Activated CD8-positive, alpha-beta T cell treated with anti-CD3 and anti-CD28 coated beads, Interleukin-2, amount 10 ng/mL, durations not matched to agents 7 days and 5 days (primary cell): ENCODE results near the gene CYP4F2. TPM values are rescaled to one million over a fixed set of nuclear protein-coding genes. Genes with fewer than 3 reads are reported as not detected.
"Not testable (repeated sequence)": the region's sequence is repeated elsewhere in the genome, so short reads cannot be mapped to it uniquely, and the experiment has no call there.

Experiments
- ATAC-seq: fragments of 150-1000 bp; cut with Tn5 transposase; one replicate; pipeline ENCODE4 v1.10.0; 2021; ENCODE audit warnings: moderate library complexity
- CTCF ChIA-PET: fragments of 350-600 bp; sonication (Branson Sonifier 250); formaldehyde crosslinking; loops from one replicate; lab custom pipeline; 2021; ENCODE audit warnings: antibody characterized with exemption; lab: Charles Lee
- POLR2A ChIA-PET: fragments of 350-600 bp; sonication (Branson Sonifier 250); formaldehyde crosslinking; loops from one replicate; lab custom pipeline; 2021; ENCODE audit warnings: antibody characterized with exemption; lab: Charles Lee
- DNase-seq: peaks from one replicate; pipeline ENCODE4 v3.0.0-alpha.2; 2020
- H3K27ac Mint-ChIP-seq: one replicate; pipeline ENCODE4 v1.8.0; 2021; ENCODE audit warnings: mild to moderate bottlenecking, mixed read lengths
- H3K27me3 Mint-ChIP-seq: one replicate; pipeline ENCODE4 v1.8.0; 2021; ENCODE audit warnings: low read depth, mixed read lengths
- H3K36me3 Mint-ChIP-seq: one replicate; pipeline ENCODE4 v1.8.0; 2021; ENCODE audit warnings: low read depth, mixed read lengths
- H3K4me1 Mint-ChIP-seq: one replicate; pipeline ENCODE4 v1.8.0; 2021; ENCODE audit warnings: low read depth, mixed read lengths
- H3K4me3 Mint-ChIP-seq: one replicate; pipeline ENCODE4 v1.8.0; 2021; ENCODE audit warnings: mild to moderate bottlenecking, mixed read lengths
- H3K9me3 Mint-ChIP-seq: one replicate; pipeline ENCODE4 v1.8.0; 2022; ENCODE audit warnings: mixed read lengths; ENCODE audit not compliant: insufficient read depth
- total RNA-seq, 2 experiments: library from RNA; stranded (reverse); gene quantifications; one replicate each; pipeline ENCODE4 v1.2.3, GENCODE V29; 2021

Gene CYP4F2, protein sequence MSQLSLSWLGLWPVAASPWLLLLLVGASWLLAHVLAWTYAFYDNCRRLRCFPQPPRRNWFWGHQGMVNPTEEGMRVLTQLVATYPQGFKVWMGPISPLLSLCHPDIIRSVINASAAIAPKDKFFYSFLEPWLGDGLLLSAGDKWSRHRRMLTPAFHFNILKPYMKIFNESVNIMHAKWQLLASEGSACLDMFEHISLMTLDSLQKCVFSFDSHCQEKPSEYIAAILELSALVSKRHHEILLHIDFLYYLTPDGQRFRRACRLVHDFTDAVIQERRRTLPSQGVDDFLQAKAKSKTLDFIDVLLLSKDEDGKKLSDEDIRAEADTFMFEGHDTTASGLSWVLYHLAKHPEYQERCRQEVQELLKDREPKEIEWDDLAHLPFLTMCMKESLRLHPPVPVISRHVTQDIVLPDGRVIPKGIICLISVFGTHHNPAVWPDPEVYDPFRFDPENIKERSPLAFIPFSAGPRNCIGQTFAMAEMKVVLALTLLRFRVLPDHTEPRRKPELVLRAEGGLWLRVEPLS
- total RNA-seq: not detected

DNA sequence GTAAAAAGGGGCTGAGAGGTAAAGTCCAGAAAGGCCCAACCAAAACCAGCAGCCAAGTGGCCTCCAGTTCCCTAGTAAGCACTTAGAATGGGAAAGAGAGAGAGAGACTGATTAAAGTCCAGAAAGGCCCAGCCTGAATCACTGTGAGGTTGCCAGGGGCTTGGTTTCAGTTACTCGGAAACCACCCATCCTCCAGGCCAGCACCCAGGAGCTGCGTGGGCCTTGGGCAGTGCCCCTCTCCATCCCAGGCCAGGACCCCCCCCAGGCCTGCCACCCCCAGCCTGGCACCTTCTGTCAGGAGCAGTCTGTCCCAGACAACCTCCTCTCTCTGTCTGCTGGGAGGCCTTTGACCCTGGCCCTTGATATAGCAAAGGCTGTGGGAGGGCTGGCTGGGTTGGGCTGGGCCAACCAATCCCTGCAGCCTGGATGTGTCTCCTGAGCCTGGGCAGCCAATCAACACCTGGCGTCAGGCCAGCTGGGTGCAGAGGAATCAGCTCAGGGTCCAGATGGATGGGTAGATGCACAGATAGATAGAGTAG is at the start of gene CYP4F2:
TSS of gene CYP4F2 (minus strand) at position 337 of the 539 bp plus-strand sequence. CDS start 463 bp downstream, outside the sequence.
- Mint-ChIP-seq H3K9me3 (no peaks in the 10 kb centered on the region), H3K27me3 (peaks cover 20% of the 10 kb centered on the region), H3K36me3 (no peaks in the 10 kb centered on the region), H3K27ac (no peak within 1 kb of the TSS), H3K4me3 (no peak within 1 kb of the TSS), H3K4me1 (peaks cover 9% of the 10 kb centered on the region)
- ATAC-seq (no peak), DNase-seq (no peak)
- ChIA-PET CTCF (no interaction called here), POLR2A (no interaction called here)

DNA sequence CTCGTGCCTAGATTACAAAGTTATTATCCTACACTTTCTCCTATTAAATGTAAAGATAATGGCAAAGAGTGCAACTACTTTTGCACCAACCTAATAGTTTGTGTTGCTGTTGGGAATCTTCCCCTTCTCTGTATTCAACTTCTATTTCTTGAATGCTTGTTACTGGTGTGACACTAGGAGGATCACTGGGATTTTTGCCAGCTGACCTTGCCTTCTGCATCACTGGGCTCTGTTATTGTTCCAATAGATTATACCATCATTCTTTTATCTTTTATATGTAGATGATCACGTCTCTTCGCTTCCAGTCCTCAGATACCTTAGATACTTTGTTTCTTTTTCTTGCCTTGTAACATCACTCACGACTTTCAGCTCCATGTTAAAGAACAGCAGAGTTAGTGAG is 47.4 kb upstream of the CYP4F2 start:
- peaks cover 8% of the 10 kb centered on the region for H3K9me3 Mint-ChIP-seq
- H3K4me1 Mint-ChIP-seq: no peaks in the 10 kb centered on the region
- peaks cover 3% of the 10 kb centered on the region for H3K36me3 Mint-ChIP-seq
- ChIA-PET POLR2A (no interaction called here), CTCF (no interaction called here)
- H3K4me3 Mint-ChIP-seq: no peak overlapping the region
- peaks cover 33% of the 10 kb centered on the region for H3K27me3 Mint-ChIP-seq
- ATAC-seq: no peak
- DNase-seq: no peak
- no peak overlapping the region for H3K27ac Mint-ChIP-seq

DNA sequence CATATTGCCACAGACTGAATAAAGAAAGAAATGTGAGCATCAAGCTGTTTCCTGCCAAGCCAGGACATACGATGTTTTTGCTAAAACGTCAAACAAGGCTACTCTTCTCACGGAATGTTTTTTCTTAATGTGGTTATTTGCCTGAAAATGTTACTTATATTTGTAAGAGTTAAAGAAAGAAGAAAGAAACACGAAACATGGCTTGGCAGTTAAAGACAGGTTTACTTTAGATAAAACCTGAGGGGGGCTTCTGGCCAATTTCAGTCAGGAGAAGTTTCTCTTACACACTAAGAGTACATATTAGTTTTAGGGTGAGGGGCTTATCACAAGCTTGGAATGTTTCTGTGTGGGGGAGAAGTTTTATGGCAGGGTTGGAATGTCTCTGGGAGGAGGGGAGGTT is 46.5 kb upstream of the CYP4F2 start:
- POLR2A ChIA-PET: no interaction called here
- DNase-seq (no peak), ATAC-seq (no peak)
- H3K27ac Mint-ChIP-seq: no peak overlapping the region
- peaks cover 32% of the 10 kb centered on the region for H3K27me3 Mint-ChIP-seq
- H3K9me3 Mint-ChIP-seq: peaks cover 8% of the 10 kb centered on the region
- peaks cover 3% of the 10 kb centered on the region for H3K36me3 Mint-ChIP-seq
- no peaks in the 10 kb centered on the region for H3K4me1 Mint-ChIP-seq
- H3K4me3 Mint-ChIP-seq: no peak overlapping the region
- CTCF ChIA-PET: no interaction called here

DNA sequence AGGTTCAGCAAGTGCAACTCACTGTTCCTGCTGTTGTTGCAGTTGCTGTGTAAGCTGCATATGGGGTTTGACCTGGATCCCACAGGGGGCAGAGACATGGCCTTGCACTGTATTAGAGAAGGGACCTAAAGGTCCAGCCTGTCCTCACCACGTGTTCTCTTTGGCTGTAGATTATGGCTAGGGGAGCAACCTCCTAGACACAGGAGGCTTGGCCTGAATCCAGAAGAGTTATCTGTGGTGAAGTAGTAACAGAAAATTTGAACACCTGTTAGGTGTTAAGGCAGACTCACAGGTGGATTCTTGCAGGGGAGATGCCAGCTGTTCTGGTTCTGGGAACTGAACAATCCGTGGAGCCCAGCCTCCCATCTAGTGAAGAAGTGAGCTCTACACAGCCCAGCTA is 39.9 kb upstream of the CYP4F2 start:
- ChIA-PET POLR2A (no interaction called here), CTCF (no interaction called here)
- Mint-ChIP-seq H3K36me3 (peaks cover 2% of the 10 kb centered on the region), H3K27ac (no peak overlapping the region), H3K4me1 (no peaks in the 10 kb centered on the region), H3K9me3 (no peaks in the 10 kb centered on the region), H3K4me3 (no peak overlapping the region), H3K27me3 (peaks cover 23% of the 10 kb centered on the region)
- ATAC-seq (no peak), DNase-seq (no peak)

DNA sequence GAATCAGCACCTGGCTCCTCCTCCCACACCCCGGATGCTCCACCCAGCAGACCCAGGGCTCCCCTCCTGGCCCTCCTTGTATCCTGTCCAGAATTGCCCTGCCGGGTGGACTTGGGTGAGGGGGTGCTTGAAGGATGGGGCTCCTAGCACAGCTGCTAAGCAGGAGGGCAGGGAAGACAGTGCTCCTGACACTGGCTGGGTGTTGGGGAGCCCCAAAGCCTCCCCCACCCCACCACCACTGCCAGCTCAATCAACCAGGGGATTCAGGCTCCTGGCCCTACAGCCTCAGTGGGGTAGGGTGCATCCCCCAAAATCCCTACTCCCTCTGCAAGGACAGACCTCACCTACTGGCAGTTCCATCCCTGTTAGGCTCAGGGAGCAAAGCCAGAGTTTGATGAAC is 39.1 kb upstream of the CYP4F2 start:
- Mint-ChIP-seq H3K27me3 (peaks cover 19% of the 10 kb centered on the region), H3K9me3 (no peaks in the 10 kb centered on the region), H3K36me3 (peaks cover 2% of the 10 kb centered on the region), H3K4me1 (no peaks in the 10 kb centered on the region), H3K4me3 (no peak overlapping the region), H3K27ac (no peak overlapping the region)
- no peak for ATAC-seq
- DNase-seq: no peak
- CTCF ChIA-PET: no interaction called here
- POLR2A ChIA-PET: no interaction called here

DNA sequence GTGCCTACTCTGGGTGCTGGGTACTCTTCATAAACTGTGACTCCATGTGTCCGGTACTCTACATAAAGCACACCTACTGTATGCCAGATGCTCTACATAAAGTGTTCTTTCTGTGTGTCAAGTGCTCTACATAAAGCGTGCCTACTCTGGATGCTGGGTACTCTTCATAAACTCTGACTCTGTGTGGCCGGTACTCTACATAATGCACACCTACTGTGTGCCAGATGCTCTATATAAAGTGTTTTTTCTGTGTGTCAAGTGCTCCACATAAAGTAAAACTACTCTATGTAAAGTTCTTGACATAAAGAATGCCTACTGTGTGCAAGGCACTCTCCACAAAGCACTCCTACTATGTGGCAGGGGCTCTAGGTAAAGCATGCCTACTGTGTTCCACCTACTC is 38.3 kb upstream of the CYP4F2 start:
- no peak for DNase-seq
- Mint-ChIP-seq H3K4me1 (no peaks in the 10 kb centered on the region), H3K4me3 (no peak overlapping the region), H3K9me3 (no peaks in the 10 kb centered on the region), H3K27ac (no peak overlapping the region), H3K36me3 (peaks cover 2% of the 10 kb centered on the region), H3K27me3 (peaks cover 20% of the 10 kb centered on the region)
- CTCF ChIA-PET: no interaction called here
- POLR2A ChIA-PET: no interaction called here
- ATAC-seq: no peak

DNA sequence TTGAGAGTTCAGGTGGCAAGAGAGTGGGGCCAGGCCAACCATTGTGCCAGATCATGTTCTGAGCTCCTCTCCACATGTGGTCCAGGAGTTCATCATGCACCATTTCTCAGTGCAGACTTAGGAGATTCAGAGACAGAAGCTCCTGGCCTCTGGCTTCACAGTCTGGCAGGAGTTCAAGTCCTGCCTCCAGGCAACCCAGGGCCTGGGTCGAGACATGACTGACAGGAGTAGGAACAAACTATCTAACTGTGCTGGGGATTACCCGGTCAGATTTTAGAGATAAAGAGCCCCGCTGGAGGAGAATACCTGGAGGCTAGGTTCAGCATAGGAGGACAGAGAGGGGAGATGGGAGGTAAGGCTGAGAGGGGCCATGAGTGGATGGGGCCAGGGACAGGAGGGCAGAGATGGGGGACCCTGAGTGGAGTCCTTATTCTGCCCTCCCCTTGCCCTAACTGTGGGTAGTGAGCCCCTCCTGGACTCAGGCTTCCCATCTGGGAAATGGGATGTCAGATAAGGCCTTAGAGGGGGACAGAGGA is 37.4 kb upstream of the CYP4F2 start:
- CTCF ChIA-PET: no interaction called here
- Mint-ChIP-seq H3K9me3 (no peaks in the 10 kb centered on the region), H3K27me3 (peaks cover 20% of the 10 kb centered on the region), H3K4me1 (no peaks in the 10 kb centered on the region), H3K27ac (no peak overlapping the region), H3K36me3 (peaks cover 2% of the 10 kb centered on the region), H3K4me3 (no peak overlapping the region)
- POLR2A ChIA-PET: no interaction called here
- no peak for DNase-seq
- ATAC-seq: no peak

DNA sequence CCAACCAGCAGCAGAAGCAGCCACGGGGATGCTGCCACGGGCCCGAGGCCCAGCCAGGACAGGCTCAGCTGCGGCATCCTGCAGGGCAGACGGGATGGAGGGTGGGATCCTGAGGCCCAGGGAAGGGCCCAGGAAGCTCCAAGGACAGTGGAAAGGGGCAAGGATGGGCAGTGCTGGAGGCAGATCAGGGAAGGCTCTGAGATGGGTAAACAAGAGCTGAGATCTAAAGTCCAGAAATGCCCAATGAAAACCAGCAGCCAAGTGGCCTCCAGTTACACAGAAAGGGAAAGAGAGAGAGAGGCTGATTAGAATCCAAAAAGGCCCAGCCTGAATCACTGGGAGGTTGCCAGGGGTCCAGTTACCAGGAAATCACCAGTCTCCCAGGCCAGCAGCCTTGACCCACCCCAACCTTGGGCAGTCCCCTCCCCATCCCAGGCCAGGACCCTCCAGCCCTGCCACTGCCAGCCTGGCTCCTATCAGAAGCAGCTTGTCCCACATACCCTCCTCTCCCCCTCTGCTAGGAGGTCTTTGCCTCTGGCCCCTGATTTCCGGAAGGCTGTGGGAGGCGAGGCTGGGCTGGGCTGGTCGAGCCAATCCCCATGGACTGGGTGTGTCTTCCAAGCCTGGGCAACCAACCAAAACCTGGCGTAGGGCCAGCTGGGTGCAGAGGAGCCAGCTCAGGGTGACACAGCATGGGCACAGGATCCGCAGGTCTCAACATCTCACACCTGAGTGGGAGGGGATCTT is 36.6 kb upstream of the CYP4F2 start, which contains the start of gene CYP4F11:
TSS of gene CYP4F11 (minus strand) at position 198 of the 747 bp plus-strand sequence. CDS start at position 77, 121 bp downstream.
- POLR2A ChIA-PET: no interaction called here
- Mint-ChIP-seq H3K27ac (no peak within 1 kb of the TSS), H3K36me3 (peaks cover 2% of the 10 kb centered on the region), H3K4me1 (no peaks in the 10 kb centered on the region), H3K27me3 (peaks cover 19% of the 10 kb centered on the region), H3K9me3 (no peaks in the 10 kb centered on the region), H3K4me3 (no peak within 1 kb of the TSS)
- DNase-seq (no peak), ATAC-seq (no peak)
- CTCF ChIA-PET: no interaction called here

DNA sequence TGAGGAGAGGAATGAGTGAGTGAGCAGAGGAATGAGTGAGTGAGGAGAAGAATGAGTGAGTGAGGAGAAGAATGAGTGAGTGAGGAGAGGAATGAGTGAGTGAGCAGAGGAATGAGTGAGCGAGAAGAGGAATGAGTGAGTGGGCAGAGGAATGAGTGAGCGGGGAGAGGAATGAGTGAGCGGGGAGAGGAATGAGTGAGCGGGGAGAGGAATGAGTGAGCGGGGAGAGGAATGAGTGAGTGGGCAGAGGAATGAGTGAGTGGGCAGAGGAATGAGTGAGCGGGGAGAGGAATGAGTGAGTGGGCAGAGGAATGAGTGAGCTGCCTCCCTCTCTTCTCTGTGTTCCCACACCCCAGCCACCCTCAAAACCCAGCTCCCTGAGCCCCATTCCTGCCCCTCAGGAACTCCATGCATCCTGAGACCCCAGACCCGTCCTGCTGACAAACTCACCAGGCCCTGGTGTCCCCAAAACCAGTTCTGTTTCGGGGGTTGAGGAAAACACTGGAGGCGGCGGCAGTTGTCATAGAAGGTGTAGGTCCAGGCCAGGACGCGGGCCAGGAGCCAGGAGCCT is 36.0 kb upstream of the CYP4F2 start:
- CTCF ChIA-PET, H3K4me3 Mint-ChIP-seq, DNase-seq, ATAC-seq, H3K9me3 Mint-ChIP-seq, POLR2A ChIA-PET, H3K27ac Mint-ChIP-seq, H3K36me3 Mint-ChIP-seq, H3K4me1 Mint-ChIP-seq: not testable (repeated sequence)
- peaks cover 21% of the 10 kb centered on the region for H3K27me3 Mint-ChIP-seq

DNA sequence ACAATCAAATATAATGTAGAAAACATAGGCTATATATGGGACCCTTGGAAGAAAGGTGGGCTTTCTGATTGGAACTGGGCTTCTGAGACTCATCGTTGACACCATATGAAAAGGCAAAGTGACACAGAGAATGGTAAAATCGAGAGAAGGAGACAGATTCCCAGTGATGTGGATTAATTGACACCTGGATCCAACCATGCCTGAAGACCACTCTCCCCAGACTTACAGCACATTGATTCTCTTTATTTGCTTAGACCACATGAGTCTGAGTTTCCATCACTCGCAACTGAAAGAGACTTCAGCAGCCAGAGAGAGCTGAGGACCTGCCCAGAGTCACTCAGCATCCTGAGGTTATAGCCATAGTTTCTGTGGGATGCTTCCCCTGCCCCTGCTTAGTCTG is 30.4 kb upstream of the CYP4F2 start:
- Mint-ChIP-seq H3K9me3 (no peaks in the 10 kb centered on the region), H3K27ac (no peak overlapping the region), H3K27me3 (peaks cover 16% of the 10 kb centered on the region), H3K36me3 (no peaks in the 10 kb centered on the region), H3K4me3 (no peak overlapping the region), H3K4me1 (no peaks in the 10 kb centered on the region)
- DNase-seq: no peak
- ChIA-PET CTCF (no interaction called here), POLR2A (no interaction called here)
- ATAC-seq: no peak

DNA sequence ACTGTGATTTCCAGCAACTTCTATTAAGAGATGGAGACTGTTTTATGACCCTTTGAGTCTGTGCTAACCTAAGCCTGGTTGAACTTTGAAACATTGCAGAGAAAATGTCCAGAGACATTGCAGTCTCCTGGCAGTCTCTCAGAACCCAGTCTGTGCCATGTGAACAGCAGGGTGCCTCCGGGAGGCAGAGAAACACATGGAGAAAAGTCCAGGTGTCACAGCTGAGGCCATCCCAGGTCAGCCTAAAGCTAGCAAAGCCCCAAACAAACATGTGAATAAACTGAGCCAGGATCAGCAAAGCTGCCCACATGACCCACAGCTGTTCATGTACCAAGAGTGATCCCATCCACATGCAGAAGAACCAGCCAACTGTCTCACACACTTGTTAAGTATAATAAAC is 28.6 kb upstream of the CYP4F2 start:
- Mint-ChIP-seq H3K4me1 (no peaks in the 10 kb centered on the region), H3K27me3 (peaks cover 21% of the 10 kb centered on the region), H3K4me3 (no peak overlapping the region), H3K9me3 (no peaks in the 10 kb centered on the region), H3K36me3 (no peaks in the 10 kb centered on the region), H3K27ac (no peak overlapping the region)
- POLR2A ChIA-PET: no interaction called here
- CTCF ChIA-PET: no interaction called here
- DNase-seq: no peak
- no peak for ATAC-seq
